Measurements from ENCODE around the gene PDXK.

Gene PDXK

DNA sequence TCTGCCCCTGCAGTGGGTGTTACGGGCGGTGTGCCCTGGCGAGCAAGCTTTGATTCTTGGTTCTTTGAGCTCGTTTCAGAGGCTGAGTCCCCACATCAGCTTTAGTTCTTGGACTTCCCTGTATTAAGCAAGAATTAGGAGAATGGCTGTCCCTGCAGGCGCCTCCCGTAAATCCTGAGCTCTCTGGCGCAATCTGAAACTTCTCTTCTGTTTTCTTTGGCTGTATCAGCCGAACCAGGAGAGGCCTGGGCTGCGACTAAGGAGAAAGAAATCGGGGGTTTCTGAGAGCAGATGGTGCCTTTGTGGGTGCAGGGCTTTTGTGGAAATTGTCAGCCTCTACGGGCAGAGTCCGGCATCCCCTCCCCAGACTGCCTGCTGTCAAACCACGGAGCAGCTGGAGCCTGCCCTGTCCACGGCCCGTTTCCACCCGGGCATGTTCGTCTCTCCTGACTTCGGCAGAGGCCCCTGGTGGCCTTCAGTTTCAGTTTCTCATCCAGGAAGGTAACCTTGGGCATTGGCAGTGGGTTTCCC is 39.2 kb downstream of the PDXK start:
- no peaks in the 10 kb centered on the region for H3K27me3 ChIP-seq (ENCODE audit: insufficient read depth, low read length, poor library complexity)
- H3K4ac ChIP-seq (ENCODE audit: low read depth, low read length), result no peak overlapping the region
- no peak overlapping the region for H3K9ac ChIP-seq (ENCODE audit: low read length)
- H3K36me3 ChIP-seq (ENCODE audit: control insufficient read depth, insufficient read depth, low read length), result peaks cover 1% of the 10 kb centered on the region
- H3K4me3 ChIP-seq (ENCODE audit: low read length), result no peak overlapping the region
- no peak overlapping the region for H3K18ac ChIP-seq (ENCODE audit: low read length)
- no peak overlapping the region for H3K27ac ChIP-seq (ENCODE audit: low read depth, low read length)
- H3K4me2 ChIP-seq (ENCODE audit: low read length), result no peak overlapping the region
- no peak overlapping the region for H2BK120ac ChIP-seq (ENCODE audit: low read depth, low read length)
- DNase-seq, result no peak
- no peaks in the 10 kb centered on the region for H3K4me1 ChIP-seq (ENCODE audit: control insufficient read depth, low read depth, low read length)
- H3K79me1 ChIP-seq (ENCODE audit: low read length), result no peaks in the 10 kb centered on the region
- no peak overlapping the region for H2BK15ac ChIP-seq (replicated peaks; ENCODE audit: low read depth)
- no peak overlapping the region for H3K56ac ChIP-seq (ENCODE audit: low read length)
- H2BK5ac ChIP-seq (ENCODE audit: low read length), result no peak overlapping the region
- H2AK5ac ChIP-seq (ENCODE audit: low read length), result no peak overlapping the region
- H4K5ac ChIP-seq (ENCODE audit: low read length), result no peak overlapping the region
- no peak overlapping the region for H4K8ac ChIP-seq (ENCODE audit: low read depth, low read length)
- H3K23ac ChIP-seq (ENCODE audit: low read length), result no peak overlapping the region
- WGBS (ENCODE audit: extremely low coverage, insufficient coverage, low lambda C conversion rate), result no CpG with 5 or more reads among the region's 18 CpGs
- no peaks in the 10 kb centered on the region for H3K79me2 ChIP-seq (ENCODE audit: control insufficient read depth, insufficient read depth, low read length)

DNA sequence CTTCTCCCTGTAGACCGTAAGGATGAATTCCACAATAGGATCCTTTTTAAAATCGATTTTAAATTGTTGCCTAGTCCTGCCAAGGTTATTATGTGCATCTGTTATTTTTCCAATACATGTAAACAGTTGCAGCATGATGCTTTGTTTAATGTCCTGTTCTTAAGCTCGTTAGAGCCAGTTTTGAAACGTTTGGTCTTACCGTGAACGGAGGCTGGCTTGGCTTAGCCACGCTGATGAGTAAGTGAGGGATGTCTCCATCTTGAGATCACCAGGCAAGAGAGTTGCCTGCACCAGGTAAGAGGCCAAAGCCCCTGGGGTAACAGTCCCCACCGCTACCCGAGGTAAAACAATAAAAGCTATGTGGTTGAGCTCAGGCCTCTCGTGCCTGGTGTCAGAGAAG is 39.9 kb downstream of the PDXK start:
- Histone ChIP-seq H3K4me2 (ENCODE audit: low read length) (no peak overlapping the region), H3K4me3 (ENCODE audit: low read length) (no peak overlapping the region), H2BK15ac (replicated peaks; ENCODE audit: low read depth) (no peak overlapping the region), H3K9ac (ENCODE audit: low read length) (no peak overlapping the region), H3K79me1 (ENCODE audit: low read length) (no peaks in the 10 kb centered on the region), H3K27me3 (ENCODE audit: insufficient read depth, low read length, poor library complexity) (no peaks in the 10 kb centered on the region), H3K4ac (ENCODE audit: low read depth, low read length) (no peak overlapping the region), H3K79me2 (ENCODE audit: control insufficient read depth, insufficient read depth, low read length) (no peaks in the 10 kb centered on the region), H3K18ac (ENCODE audit: low read length) (no peak overlapping the region), H3K36me3 (ENCODE audit: control insufficient read depth, insufficient read depth, low read length) (peaks cover 1% of the 10 kb centered on the region), H2AK5ac (ENCODE audit: low read length) (no peak overlapping the region), H3K4me1 (ENCODE audit: control insufficient read depth, low read depth, low read length) (no peaks in the 10 kb centered on the region), H2BK5ac (ENCODE audit: low read length) (no peak overlapping the region), H2BK120ac (ENCODE audit: low read depth, low read length) (no peak overlapping the region), H4K8ac (ENCODE audit: low read depth, low read length) (no peak overlapping the region), H4K5ac (ENCODE audit: low read length) (no peak overlapping the region), H3K27ac (ENCODE audit: low read depth, low read length) (no peak overlapping the region), H3K56ac (ENCODE audit: low read length) (no peak overlapping the region), H3K23ac (ENCODE audit: low read length) (no peak overlapping the region)
- DNase-seq, result no peak
- no CpG with 5 or more reads among the region's 10 CpGs for WGBS (ENCODE audit: extremely low coverage, insufficient coverage, low lambda C conversion rate)

DNA sequence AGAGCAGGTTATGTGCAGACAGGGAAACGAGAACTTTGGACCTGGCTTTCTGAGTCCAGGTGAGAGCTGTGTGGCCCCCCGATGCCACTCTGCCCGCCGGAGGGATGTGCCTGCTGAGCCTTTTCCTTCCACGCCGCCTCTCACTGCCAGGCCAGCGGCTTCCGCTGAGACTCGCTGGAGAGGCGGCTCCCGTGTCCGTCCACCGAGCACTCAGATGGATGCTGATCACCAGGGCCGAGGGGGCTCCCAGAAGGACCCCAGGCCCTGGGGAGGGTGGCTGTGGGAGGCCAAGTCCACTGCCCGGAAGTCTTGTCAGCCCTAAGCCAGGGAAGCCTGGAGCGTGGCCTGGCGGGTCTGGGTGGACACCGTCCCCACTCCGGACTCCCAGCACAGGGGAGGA is 40.7 kb downstream of the PDXK start:
- Histone ChIP-seq H3K23ac (ENCODE audit: low read length) (no peak overlapping the region), H3K4ac (ENCODE audit: low read depth, low read length) (no peak overlapping the region), H3K56ac (ENCODE audit: low read length) (no peak overlapping the region), H3K36me3 (ENCODE audit: control insufficient read depth, insufficient read depth, low read length) (peaks cover 1% of the 10 kb centered on the region), H3K4me3 (ENCODE audit: low read length) (no peak overlapping the region), H2BK120ac (ENCODE audit: low read depth, low read length) (no peak overlapping the region), H4K8ac (ENCODE audit: low read depth, low read length) (no peak overlapping the region), H3K4me1 (ENCODE audit: control insufficient read depth, low read depth, low read length) (no peaks in the 10 kb centered on the region), H3K4me2 (ENCODE audit: low read length) (no peak overlapping the region), H3K9ac (ENCODE audit: low read length) (no peak overlapping the region), H3K27ac (ENCODE audit: low read depth, low read length) (no peak overlapping the region), H2AK5ac (ENCODE audit: low read length) (no peak overlapping the region), H4K5ac (ENCODE audit: low read length) (no peak overlapping the region), H3K27me3 (ENCODE audit: insufficient read depth, low read length, poor library complexity) (no peaks in the 10 kb centered on the region), H2BK5ac (ENCODE audit: low read length) (no peak overlapping the region), H2BK15ac (replicated peaks; ENCODE audit: low read depth) (no peak overlapping the region), H3K79me1 (ENCODE audit: low read length) (no peaks in the 10 kb centered on the region), H3K18ac (ENCODE audit: low read length) (no peak overlapping the region), H3K79me2 (ENCODE audit: control insufficient read depth, insufficient read depth, low read length) (no peaks in the 10 kb centered on the region)
- no peak for DNase-seq
- no CpG with 5 or more reads among the region's 19 CpGs for WGBS (ENCODE audit: extremely low coverage, insufficient coverage, low lambda C conversion rate)

DNA sequence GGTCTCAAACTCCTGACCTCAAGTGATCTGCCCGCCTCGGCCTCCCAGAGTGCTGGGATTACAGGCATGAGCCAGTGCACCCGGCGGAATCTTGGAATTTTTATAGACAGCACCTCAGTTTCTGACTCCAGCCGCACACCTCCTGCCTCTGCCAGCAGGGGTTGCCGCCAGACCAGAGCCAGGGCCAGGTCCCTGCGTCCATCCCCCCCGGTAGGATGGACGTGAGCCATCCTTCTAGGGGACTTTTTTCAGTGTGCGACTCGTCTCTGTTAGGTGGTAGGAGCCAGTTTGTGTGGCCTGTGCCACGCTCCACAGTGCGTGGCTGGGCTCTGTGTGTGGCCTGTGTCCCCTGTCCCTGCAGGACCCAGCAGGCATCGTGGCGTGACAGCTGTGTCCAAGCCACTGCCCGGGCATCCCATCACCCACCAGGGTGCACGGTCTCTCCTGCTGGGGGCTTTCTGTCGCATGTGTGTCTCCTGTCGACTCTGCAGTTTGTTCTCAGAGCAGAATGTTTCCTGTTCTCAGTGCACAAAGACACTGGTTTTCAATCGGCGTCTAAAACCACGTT is 41.5 kb downstream of the PDXK start:
- H3K9ac ChIP-seq (ENCODE audit: low read length), result no peak overlapping the region
- no peak overlapping the region for H4K8ac ChIP-seq (ENCODE audit: low read depth, low read length)
- DNase-seq, result no peak
- no peak overlapping the region for H3K27ac ChIP-seq (ENCODE audit: low read depth, low read length)
- H3K56ac ChIP-seq (ENCODE audit: low read length), result no peak overlapping the region
- no peak overlapping the region for H4K5ac ChIP-seq (ENCODE audit: low read length)
- no peaks in the 10 kb centered on the region for H3K27me3 ChIP-seq (ENCODE audit: insufficient read depth, low read length, poor library complexity)
- no CpG with 5 or more reads among the region's 22 CpGs for WGBS (ENCODE audit: extremely low coverage, insufficient coverage, low lambda C conversion rate)
- no peak overlapping the region for H3K4ac ChIP-seq (ENCODE audit: low read depth, low read length)
- H3K79me2 ChIP-seq (ENCODE audit: control insufficient read depth, insufficient read depth, low read length), result no peaks in the 10 kb centered on the region
- H3K36me3 ChIP-seq (ENCODE audit: control insufficient read depth, insufficient read depth, low read length), result peaks cover 1% of the 10 kb centered on the region
- H3K23ac ChIP-seq (ENCODE audit: low read length), result no peak overlapping the region
- no peak overlapping the region for H2BK120ac ChIP-seq (ENCODE audit: low read depth, low read length)
- H3K18ac ChIP-seq (ENCODE audit: low read length), result no peak overlapping the region
- no peaks in the 10 kb centered on the region for H3K79me1 ChIP-seq (ENCODE audit: low read length)
- H3K4me1 ChIP-seq (ENCODE audit: control insufficient read depth, low read depth, low read length), result no peaks in the 10 kb centered on the region
- no peak overlapping the region for H2BK15ac ChIP-seq (replicated peaks; ENCODE audit: low read depth)
- H2BK5ac ChIP-seq (ENCODE audit: low read length), result no peak overlapping the region
- no peak overlapping the region for H2AK5ac ChIP-seq (ENCODE audit: low read length)
- no peak overlapping the region for H3K4me3 ChIP-seq (ENCODE audit: low read length)
- no peak overlapping the region for H3K4me2 ChIP-seq (ENCODE audit: low read length)

DNA sequence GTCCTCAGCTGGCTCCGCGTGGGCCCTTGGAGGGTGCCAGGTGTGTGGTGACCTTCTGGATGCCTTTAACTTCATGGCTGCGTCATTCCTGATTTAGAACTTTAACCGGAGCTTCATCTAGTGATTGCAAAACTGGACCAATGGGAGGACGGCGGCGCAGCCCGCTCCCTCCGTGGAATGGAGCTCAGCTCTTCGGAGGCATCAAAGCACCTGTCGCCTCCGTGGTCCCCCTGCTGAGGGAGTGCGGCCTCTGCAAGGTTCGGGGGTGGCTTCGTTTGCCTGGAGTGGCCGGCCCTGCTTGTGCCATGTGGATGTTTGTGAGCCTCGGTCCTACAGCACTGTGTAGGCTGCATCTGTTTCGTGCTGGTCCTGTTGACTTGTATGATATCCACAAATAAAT is 43.0 kb downstream of the PDXK start:
- H3K27me3 ChIP-seq (ENCODE audit: insufficient read depth, low read length, poor library complexity), result no peaks in the 10 kb centered on the region
- no peak overlapping the region for H3K4me2 ChIP-seq (ENCODE audit: low read length)
- no peak overlapping the region for H3K4ac ChIP-seq (ENCODE audit: low read depth, low read length)
- no peak for DNase-seq
- no peaks in the 10 kb centered on the region for H3K79me2 ChIP-seq (ENCODE audit: control insufficient read depth, insufficient read depth, low read length)
- no peak overlapping the region for H4K8ac ChIP-seq (ENCODE audit: low read depth, low read length)
- no peak overlapping the region for H2BK120ac ChIP-seq (ENCODE audit: low read depth, low read length)
- no peaks in the 10 kb centered on the region for H3K36me3 ChIP-seq (ENCODE audit: control insufficient read depth, insufficient read depth, low read length)
- no peak overlapping the region for H2AK5ac ChIP-seq (ENCODE audit: low read length)
- H4K5ac ChIP-seq (ENCODE audit: low read length), result no peak overlapping the region
- no peak overlapping the region for H2BK15ac ChIP-seq (replicated peaks; ENCODE audit: low read depth)
- no peaks in the 10 kb centered on the region for H3K79me1 ChIP-seq (ENCODE audit: low read length)
- H3K23ac ChIP-seq (ENCODE audit: low read length), result no peak overlapping the region
- no peak overlapping the region for H3K18ac ChIP-seq (ENCODE audit: low read length)
- no peak overlapping the region for H3K9ac ChIP-seq (ENCODE audit: low read length)
- no peak overlapping the region for H3K56ac ChIP-seq (ENCODE audit: low read length)
- no peak overlapping the region for H3K27ac ChIP-seq (ENCODE audit: low read depth, low read length)
- no CpG with 5 or more reads among the region's 18 CpGs for WGBS (ENCODE audit: extremely low coverage, insufficient coverage, low lambda C conversion rate)
- no peak overlapping the region for H2BK5ac ChIP-seq (ENCODE audit: low read length)
- H3K4me1 ChIP-seq (ENCODE audit: control insufficient read depth, low read depth, low read length), result no peaks in the 10 kb centered on the region
- no peak overlapping the region for H3K4me3 ChIP-seq (ENCODE audit: low read length)
